ENCODE measurements around the gene POLR3F. TPM values are rescaled to one million over a fixed set of nuclear protein-coding genes. Genes with fewer than 3 reads are reported as not detected.

POLR3F gene
- total and polyA plus RNA-seq, 9 of the 15 experiments (the other 6 are each of a cell fraction or from before 2014, with no cell fraction given), result 7.0 to 15.0 (median 9.6) TPM

DNA sequence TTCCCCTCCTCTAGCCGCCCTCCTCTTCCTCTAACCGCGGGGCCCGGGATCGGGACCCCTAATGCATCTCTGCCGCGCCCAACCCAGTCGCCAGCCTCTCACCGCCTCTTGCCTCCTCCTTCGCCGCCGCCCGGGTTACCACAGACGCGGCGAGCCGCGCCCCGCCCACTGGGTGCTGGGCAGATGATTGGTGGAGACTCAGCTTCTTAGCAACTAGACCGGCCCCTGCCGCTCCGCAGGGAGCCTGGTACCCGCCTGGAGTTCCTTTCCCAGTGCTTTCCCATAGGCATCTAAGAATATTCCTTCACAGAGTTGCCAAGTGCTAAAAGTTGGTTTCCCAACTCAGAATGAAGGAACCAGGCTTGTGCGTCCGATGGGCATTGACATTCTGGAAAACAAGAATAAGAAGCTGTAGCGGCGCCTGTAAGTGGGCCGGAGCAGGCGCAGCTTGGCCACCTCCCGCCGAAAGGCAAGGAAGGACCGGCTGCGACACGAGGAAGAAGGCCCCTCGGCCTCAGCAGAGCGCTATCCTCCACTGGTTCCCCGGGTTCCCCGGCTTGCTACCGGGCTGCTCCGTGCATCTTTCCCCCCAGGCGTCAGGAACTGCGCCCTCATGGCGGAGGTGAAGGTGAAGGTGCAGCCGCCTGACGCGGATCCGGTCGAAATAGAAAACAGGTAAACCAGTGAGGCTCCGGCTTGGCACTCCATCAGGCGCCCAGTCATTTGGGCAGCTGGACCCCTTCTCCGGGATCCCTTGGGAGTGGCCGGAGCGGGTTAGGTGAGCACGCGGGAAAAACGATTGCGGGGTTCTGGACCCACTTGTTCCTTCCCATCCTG is at the start of gene POLR3F, which contains the start of gene DZANK1 (continued):
- TF ChIP-seq MYC (IDR thresholded peaks at IDR 0.05; ENCODE audit: low read depth, low read length) (no peak), MYC (CRISPR knock-in tag; IDR thresholded peaks at IDR 0.05; ENCODE audit: borderline replicate concordance, low read depth) (no peak), GTF2B (IDR thresholded peaks at IDR 0.05; ENCODE audit: extremely low read depth, insufficient read length) (no peak), GABPA (tag; conservative IDR thresholded peaks at IDR 0.05; ENCODE audit: low read depth) (no peak; the same call in 1 of the 2 replicates), SAFB2 (IDR thresholded peaks at IDR 0.05; ENCODE audit: borderline replicate concordance, low read depth, low read length, severe bottlenecking) (no peak), ZBTB7A (IDR thresholded peaks at IDR 0.05; ENCODE audit: borderline replicate concordance, control insufficient read depth, low read depth, low read length) (no peak), RFX5 (IDR thresholded peaks at IDR 0.05; ENCODE audit: low read depth, low read length) (no peak), GTF2E2 (tag; IDR thresholded peaks at IDR 0.05) (no peak), ETV1 (tag; conservative IDR thresholded peaks at IDR 0.05; ENCODE audit: low read depth) (no peak), KAT8 (IDR thresholded peaks at IDR 0.05; ENCODE audit: low read depth) (no peak), MTA3 (IDR thresholded peaks at IDR 0.05; ENCODE audit: borderline replicate concordance) (no peak; the same call in 1 of the 2 replicates), ESRRB (CRISPR knock-in tag; IDR thresholded peaks at IDR 0.05; ENCODE audit: borderline replicate concordance) (no peak), CTCFL (IDR thresholded peaks at IDR 0.05; ENCODE audit: borderline replicate concordance, insufficient read depth, low read depth, low read length, poor library complexity, severe bottlenecking) (no peak), ZNF551 (CRISPR knock-in tag; IDR thresholded peaks at IDR 0.05) (no peak), ZNF24 (IDR thresholded peaks at IDR 0.05) (no peak), KDM5B (IDR thresholded peaks at IDR 0.05; ENCODE audit: insufficient replicate concordance, low read depth, low read length) (peak; percentile 63)
- TF ChIP-seq, protein P1, sequence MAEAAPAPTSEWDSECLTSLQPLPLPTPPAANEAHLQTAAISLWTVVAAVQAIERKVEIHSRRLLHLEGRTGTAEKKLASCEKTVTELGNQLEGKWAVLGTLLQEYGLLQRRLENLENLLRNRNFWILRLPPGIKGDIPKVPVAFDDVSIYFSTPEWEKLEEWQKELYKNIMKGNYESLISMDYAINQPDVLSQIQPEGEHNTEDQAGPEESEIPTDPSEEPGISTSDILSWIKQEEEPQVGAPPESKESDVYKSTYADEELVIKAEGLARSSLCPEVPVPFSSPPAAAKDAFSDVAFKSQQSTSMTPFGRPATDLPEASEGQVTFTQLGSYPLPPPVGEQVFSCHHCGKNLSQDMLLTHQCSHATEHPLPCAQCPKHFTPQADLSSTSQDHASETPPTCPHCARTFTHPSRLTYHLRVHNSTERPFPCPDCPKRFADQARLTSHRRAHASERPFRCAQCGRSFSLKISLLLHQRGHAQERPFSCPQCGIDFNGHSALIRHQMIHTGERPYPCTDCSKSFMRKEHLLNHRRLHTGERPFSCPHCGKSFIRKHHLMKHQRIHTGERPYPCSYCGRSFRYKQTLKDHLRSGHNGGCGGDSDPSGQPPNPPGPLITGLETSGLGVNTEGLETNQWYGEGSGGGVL (CRISPR knock-in tag; IDR thresholded peaks at IDR 0.05), result no peak
- TF ChIP-seq, protein P2, sequence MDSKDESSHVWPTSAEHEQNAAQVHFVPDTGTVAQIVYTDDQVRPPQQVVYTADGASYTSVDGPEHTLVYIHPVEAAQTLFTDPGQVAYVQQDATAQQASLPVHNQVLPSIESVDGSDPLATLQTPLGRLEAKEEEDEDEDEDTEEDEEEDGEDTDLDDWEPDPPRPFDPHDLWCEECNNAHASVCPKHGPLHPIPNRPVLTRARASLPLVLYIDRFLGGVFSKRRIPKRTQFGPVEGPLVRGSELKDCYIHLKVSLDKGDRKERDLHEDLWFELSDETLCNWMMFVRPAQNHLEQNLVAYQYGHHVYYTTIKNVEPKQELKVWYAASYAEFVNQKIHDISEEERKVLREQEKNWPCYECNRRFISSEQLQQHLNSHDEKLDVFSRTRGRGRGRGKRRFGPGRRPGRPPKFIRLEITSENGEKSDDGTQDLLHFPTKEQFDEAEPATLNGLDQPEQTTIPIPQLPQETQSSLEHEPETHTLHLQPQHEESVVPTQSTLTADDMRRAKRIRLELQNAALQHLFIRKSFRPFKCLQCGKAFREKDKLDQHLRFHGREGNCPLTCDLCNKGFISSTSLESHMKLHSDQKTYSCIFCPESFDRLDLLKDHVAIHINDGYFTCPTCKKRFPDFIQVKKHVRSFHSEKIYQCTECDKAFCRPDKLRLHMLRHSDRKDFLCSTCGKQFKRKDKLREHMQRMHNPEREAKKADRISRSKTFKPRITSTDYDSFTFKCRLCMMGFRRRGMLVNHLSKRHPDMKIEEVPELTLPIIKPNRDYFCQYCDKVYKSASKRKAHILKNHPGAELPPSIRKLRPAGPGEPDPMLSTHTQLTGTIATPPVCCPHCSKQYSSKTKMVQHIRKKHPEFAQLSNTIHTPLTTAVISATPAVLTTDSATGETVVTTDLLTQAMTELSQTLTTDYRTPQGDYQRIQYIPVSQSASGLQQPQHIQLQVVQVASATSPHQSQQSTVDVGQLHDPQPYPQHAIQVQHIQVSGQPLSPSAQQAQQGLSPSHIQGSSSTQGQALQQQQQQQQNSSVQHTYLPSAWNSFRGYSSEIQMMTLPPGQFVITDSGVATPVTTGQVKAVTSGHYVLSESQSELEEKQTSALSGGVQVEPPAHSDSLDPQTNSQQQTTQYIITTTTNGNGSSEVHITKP (IDR thresholded peaks at IDR 0.05; ENCODE audit: partially characterized antibody), result no peak
